T-helper 2 cell treated with Interferon-gamma antibody and Interleukin-4, amounts not matched to agents 5 μg/mL and 100 μg/mL, for 36 hours (primary cell): ENCODE data around the gene WASF3.

Source experiments
- DNase-seq: peaks from one replicate; pipeline ENCODE4 v3.0.0; 2021; ENCODE audit warnings: low spot score
- H3K27ac Mint-ChIP-seq: one replicate; pipeline ENCODE4 v1.8.0; 2021; ENCODE audit warnings: mild to moderate bottlenecking, mixed read lengths
- H3K27me3 Mint-ChIP-seq: one replicate; pipeline ENCODE4 v1.8.0; 2021; ENCODE audit warnings: low read depth, mixed read lengths
- H3K36me3 Mint-ChIP-seq: one replicate; pipeline ENCODE4 v1.8.0; 2021; ENCODE audit warnings: low read depth, mixed read lengths
- H3K4me1 Mint-ChIP-seq: one replicate; pipeline ENCODE4 v1.8.0; 2021; ENCODE audit warnings: low read depth, mixed read lengths
- H3K4me3 Mint-ChIP-seq: one replicate; pipeline ENCODE4 v1.8.0; 2022; ENCODE audit warnings: mild to moderate bottlenecking, moderate library complexity, mixed read lengths
- H3K9me3 Mint-ChIP-seq: one replicate; pipeline ENCODE4 v1.8.0; 2021; ENCODE audit warnings: mixed read lengths

WASF3 gene

DNA sequence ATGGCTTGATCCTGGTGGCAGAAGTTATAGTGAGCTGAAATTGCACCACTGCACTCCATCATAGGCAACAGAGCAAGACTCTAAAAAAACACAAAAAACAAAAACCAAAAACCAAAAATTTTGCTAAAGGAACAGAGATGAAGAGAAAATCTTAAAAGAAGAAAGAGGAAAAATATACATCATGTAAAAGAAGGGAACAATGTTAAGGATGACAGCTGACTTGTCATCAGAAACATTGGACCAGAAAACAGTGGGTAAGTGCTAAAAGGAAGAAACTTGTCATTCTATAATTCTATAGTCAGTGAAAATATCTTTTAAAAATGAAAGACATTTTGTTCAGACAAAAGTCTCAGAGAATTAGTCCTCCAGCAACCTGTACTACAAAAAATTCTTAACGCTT is 93.8 kb downstream of the WASF3 start:
- no peak overlapping the region for H3K4me3 Mint-ChIP-seq
- H3K27ac Mint-ChIP-seq = no peak overlapping the region
- H3K4me1 Mint-ChIP-seq = no peaks in the 10 kb centered on the region
- DNase-seq = no peak
- peaks cover 5% of the 10 kb centered on the region for H3K27me3 Mint-ChIP-seq
- H3K9me3 Mint-ChIP-seq = peaks cover 10% of the 10 kb centered on the region
- H3K36me3 Mint-ChIP-seq = no peaks in the 10 kb centered on the region

DNA sequence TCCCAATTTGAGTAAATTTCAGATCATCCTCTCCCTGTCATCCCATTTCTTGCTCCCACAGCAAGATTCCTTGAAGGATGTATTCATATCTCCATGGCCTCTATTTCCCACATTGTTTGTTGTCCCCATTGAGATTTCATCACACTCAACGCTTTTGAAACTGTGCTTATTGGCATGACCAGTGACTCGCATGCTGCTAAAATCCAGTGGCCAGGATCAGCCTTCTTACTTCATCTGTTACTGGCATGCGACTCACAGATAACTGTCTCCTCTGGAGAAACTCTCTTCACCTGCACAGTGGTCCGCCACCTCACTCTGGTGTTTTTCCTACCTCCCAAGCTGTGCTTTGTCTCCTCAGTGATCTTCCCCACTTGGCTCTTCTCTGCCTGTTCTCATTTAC is 95.8 kb downstream of the WASF3 start:
- no peaks in the 10 kb centered on the region for H3K36me3 Mint-ChIP-seq
- DNase-seq = no peak
- no peak overlapping the region for H3K27ac Mint-ChIP-seq
- H3K9me3 Mint-ChIP-seq = peaks cover 10% of the 10 kb centered on the region
- H3K27me3 Mint-ChIP-seq = peaks cover under 1% of the 10 kb centered on the region
- no peak overlapping the region for H3K4me3 Mint-ChIP-seq
- H3K4me1 Mint-ChIP-seq = no peaks in the 10 kb centered on the region

DNA sequence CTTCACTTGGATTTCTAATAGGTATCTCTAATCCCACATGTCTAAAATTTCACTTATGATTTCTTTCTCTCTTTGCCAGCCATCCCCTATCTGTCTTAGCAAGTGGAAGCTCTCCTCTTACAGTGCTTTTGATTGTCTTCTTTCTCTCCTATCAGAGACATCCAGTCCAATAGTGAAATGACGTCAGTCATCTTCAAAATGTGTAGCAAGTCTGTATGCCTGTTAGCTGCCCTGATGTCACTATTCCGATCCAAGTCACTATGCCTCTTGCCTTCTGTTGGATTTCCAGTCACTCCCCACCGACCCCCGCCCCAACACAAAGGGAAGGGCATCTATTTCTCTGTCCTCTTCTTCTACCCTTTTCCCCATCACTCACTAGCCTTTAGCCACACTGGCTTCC is 96.4 kb downstream of the WASF3 start:
- Mint-ChIP-seq H3K36me3 (no peaks in the 10 kb centered on the region), H3K4me1 (no peaks in the 10 kb centered on the region), H3K27ac (no peak overlapping the region), H3K9me3 (peaks cover 10% of the 10 kb centered on the region), H3K4me3 (no peak overlapping the region), H3K27me3 (no peaks in the 10 kb centered on the region)
- no peak for DNase-seq

DNA sequence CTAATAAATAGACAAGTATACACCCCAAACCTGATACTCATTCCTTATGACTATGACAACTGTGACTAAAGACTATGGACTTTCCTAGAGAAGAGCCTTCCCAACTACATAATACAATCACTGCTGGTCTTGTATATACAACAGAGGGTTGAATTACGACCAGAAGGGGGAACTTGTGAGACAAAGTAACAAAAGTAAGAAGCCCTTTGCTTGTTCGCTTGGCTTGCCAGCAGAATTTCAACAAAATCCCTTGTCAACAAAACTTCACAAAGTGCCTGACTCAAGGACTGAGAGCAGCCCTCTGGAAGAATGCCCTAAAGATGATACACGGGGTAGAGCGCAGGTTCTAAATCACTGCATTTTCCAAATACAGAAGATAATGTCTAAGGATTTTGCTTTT is 99.4 kb downstream of the WASF3 start:
- H3K36me3 Mint-ChIP-seq = no peaks in the 10 kb centered on the region
- no peaks in the 10 kb centered on the region for H3K4me1 Mint-ChIP-seq
- no peak overlapping the region for H3K4me3 Mint-ChIP-seq
- DNase-seq = no peak
- no peaks in the 10 kb centered on the region for H3K27me3 Mint-ChIP-seq
- no peaks in the 10 kb centered on the region for H3K9me3 Mint-ChIP-seq
- H3K27ac Mint-ChIP-seq = no peak overlapping the region

DNA sequence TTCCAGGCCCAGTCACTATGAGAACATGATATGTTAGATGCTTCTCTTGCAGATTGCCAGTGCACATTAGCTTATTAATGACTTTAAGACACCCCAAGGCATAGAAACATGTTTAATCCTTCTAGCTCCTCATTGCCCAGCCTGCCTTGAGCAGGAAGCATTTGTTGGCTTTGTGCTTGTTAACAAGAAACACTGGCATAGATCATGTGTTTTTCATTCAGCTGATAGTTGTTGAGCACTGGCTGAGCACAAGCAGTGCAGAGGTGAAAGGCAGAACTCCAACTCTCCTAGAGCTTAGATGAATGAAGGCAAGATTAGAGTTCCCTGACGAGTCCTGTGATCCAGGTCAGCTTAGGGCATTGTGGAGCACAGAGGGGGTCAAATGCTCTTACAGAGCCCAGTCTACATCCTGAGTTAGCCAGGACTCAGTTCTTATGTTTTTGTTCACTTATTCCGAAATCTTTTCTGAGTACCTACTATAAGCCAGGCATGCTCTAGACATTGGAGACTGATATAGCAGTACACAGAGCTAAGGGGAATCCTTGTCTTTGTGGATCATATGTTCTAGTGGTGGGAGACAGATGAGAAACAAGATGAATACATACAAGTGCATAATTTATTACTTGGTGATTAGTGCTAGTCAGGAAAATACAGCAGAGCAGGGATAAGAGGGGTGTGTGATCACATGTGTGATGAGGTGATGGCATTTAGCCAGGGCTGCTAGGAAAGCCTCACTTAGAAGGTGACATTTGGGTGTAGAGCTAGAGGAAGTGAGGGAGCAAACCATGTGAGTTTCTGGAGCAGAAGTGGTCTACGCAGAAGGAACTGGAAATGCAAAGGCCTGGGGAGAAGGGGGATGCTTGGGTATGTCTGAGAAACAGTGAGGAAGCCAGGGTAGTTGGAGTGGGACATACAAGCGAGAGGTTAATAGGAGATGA is 101.2 kb downstream of the WASF3 start:
- Mint-ChIP-seq H3K27me3 (no peaks in the 10 kb centered on the region), H3K4me3 (no peak overlapping the region), H3K9me3 (no peaks in the 10 kb centered on the region), H3K27ac (no peak overlapping the region), H3K4me1 (no peaks in the 10 kb centered on the region), H3K36me3 (no peaks in the 10 kb centered on the region)
- DNase-seq = no peak

DNA sequence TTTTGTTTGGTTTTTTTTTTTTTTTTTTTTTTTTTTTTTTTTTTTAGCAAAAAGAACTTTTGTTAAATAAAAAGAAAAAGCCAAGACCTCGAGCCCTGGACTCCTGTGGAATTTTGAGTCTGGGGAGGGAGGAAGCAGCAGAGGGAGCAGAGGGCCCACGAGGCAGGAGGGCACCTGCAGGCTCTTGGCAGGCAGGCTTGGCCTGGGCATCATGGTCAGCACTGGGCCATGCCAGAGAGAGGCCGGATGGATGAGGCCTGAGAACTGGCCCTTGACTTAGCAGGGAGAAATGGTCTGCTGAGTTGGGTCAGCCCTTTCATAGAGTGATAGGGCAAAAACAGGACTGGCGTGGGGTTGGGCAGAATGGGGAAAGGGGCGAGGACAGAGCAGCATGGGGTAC is 102.7 kb downstream of the WASF3 start:
- Mint-ChIP-seq H3K4me3 (no peak overlapping the region), H3K4me1 (no peaks in the 10 kb centered on the region), H3K9me3 (no peaks in the 10 kb centered on the region)

DNA sequence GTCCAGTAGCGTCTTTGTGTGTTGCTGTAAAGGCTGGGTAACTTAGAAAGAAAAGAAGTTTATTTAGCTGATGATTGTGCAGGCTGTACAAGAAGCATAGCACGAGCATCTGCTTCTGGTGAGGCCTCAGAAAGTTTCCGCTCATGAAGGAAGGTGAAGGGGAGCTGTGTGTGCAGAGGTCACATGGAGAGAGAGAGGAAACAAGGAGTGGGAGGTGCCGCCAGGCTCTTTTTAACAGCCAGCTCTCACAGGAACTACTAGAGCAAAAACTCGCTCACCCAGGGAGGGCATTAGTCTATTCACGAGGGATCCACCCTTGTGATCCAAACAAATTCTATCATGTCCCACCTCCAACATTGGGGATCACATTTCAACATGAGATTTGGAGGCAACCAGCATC is 103.3 kb downstream of the WASF3 start:
- Mint-ChIP-seq H3K4me3 (no peak overlapping the region), H3K36me3 (no peaks in the 10 kb centered on the region), H3K9me3 (no peaks in the 10 kb centered on the region), H3K4me1 (no peaks in the 10 kb centered on the region), H3K27me3 (peaks cover 2% of the 10 kb centered on the region), H3K27ac (no peak overlapping the region)
- DNase-seq = no peak

More for the DNA sequence above, 102.7 kb downstream of the WASF3 start:
- no peak for DNase-seq
- Mint-ChIP-seq H3K36me3 (no peaks in the 10 kb centered on the region), H3K27ac (no peak overlapping the region), H3K27me3 (peaks cover 2% of the 10 kb centered on the region)

DNA sequence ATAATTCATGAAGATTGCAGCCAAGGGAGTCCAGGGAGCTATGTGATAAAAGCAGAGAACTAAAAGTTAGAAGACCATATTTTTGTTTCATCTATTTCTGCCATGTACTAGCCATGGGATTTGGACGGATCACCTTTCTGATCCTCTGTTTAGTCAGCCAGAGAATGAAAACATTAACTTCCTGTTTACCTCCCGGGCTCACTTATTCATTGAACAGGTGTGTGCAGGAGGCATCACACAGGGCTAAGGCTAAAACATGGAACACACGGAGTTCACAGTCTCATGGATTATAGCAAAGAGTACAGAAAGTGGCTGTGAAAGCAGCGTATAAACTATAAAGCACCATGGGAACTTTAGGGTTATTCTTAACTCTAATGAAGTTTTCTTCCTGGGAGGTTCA is 106.3 kb downstream of the WASF3 start:
- no peaks in the 10 kb centered on the region for H3K9me3 Mint-ChIP-seq
- H3K4me3 Mint-ChIP-seq = no peak overlapping the region
- H3K36me3 Mint-ChIP-seq = no peaks in the 10 kb centered on the region
- H3K4me1 Mint-ChIP-seq = no peaks in the 10 kb centered on the region
- H3K27ac Mint-ChIP-seq = no peak overlapping the region
- no peak for DNase-seq
- H3K27me3 Mint-ChIP-seq = peaks cover 2% of the 10 kb centered on the region

DNA sequence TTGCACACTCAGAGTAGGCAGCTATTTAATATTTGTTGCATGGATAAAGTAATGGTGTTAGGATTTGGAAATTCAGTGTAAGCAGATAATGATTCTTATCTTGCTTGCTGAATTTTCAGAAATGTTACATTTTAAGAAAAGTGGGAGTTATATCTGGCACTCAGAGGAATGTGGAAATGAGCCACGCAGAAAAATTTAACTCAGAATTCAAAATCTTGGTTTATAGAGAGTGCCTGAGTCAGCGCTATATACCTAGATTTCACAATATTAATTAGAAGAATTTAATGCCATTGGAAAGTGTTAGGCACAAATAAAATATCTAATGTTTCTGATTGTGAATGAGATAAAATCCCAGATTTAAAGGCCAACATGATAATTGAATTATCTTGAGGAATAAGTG is 106.8 kb downstream of the WASF3 start:
- Mint-ChIP-seq H3K27me3 (peaks cover 2% of the 10 kb centered on the region), H3K9me3 (no peaks in the 10 kb centered on the region), H3K27ac (no peak overlapping the region), H3K36me3 (no peaks in the 10 kb centered on the region), H3K4me3 (no peak overlapping the region), H3K4me1 (no peaks in the 10 kb centered on the region)
- no peak for DNase-seq

DNA sequence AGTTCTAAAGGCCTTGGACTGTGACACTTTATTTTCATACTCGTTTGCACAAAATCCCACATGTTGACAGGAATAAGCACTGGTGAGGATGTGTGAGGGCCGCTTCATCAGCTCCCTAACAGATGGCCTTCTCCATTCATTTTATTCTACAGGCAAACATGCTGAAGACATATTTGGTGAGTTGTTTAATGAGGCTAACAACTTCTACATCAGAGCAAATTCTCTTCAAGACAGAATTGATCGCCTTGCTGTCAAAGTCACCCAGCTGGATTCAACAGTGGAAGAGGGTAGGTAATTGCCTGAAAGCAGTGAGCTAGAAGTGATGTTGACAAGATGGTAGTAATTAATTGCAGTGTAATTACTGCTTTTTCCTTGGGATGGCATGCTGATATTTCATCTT is 107.4 kb downstream of the WASF3 start:
- H3K4me1 Mint-ChIP-seq = no peaks in the 10 kb centered on the region
- H3K9me3 Mint-ChIP-seq = no peaks in the 10 kb centered on the region
- H3K27me3 Mint-ChIP-seq = peaks cover 2% of the 10 kb centered on the region
- no peak for DNase-seq
- H3K36me3 Mint-ChIP-seq = no peaks in the 10 kb centered on the region
- H3K27ac Mint-ChIP-seq = no peak overlapping the region
- no peak overlapping the region for H3K4me3 Mint-ChIP-seq

DNA sequence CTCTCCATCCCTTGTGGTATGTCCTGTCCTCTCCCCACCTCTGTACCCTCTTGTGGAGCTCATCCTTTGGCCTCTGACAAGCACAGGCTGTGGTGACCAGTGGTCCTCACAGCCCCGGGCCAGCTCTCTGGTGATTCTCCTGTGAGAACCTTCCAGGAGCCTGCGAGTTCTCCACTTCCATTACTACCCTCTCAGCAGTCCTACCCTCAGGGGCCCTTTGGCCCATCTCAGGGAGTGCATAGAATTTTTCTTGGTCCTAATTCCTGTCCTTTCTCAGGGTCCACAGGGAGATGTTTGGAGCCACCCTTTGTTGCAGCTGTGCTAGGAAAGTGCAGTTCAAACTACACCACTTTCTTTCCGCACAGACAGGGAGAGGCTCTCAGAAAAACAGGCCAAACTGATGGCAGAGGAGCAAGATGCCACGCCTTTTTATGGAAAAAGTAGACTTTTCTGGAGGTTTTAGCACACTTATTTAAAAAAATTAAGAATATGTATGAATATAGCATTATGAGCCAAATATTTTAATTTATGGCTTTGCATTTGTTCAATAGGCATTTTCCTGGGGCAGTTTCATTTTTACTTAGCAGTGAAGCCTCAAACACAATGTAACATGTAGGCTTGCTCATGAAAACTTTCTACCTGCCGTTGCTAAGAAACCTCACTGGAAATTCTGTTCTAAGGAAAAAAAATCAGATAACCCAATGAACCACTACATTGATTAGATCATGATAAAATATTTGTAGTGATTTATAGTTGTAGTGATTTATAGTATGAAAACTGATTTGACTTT is 111.1 kb downstream of the WASF3 start:
- H3K4me1 Mint-ChIP-seq = no peaks in the 10 kb centered on the region
- no peak overlapping the region for H3K4me3 Mint-ChIP-seq
- DNase-seq = no peak

DNA sequence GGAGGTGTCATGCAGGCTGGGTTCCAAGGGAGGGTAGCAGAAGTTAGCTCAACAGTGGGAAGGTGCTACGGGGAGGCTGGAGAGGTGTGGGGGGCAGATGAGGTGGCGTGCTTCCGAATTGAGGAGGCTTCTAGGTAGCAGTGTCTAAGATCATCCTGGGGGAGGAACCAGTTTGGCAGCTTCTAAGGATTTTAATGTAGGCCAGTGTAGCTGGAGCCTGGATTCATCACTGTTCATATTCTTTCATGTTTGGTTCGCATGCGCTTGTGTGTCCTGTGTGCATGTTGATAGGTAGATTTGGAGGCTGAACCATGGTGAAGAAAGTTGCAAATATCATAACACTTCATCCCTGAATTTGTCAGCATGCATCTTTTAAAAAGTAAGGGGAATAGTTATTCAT is 116.4 kb downstream of the WASF3 start:
- Mint-ChIP-seq H3K36me3 (no peaks in the 10 kb centered on the region), H3K4me3 (no peak overlapping the region), H3K9me3 (no peaks in the 10 kb centered on the region), H3K27ac (no peak overlapping the region), H3K27me3 (peaks cover 15% of the 10 kb centered on the region), H3K4me1 (no peaks in the 10 kb centered on the region)
- no peak for DNase-seq

More for the DNA sequence above, 111.1 kb downstream of the WASF3 start:
- Mint-ChIP-seq H3K27ac (no peak overlapping the region), H3K9me3 (no peaks in the 10 kb centered on the region), H3K36me3 (no peaks in the 10 kb centered on the region), H3K27me3 (peaks cover 10% of the 10 kb centered on the region)

DNA sequence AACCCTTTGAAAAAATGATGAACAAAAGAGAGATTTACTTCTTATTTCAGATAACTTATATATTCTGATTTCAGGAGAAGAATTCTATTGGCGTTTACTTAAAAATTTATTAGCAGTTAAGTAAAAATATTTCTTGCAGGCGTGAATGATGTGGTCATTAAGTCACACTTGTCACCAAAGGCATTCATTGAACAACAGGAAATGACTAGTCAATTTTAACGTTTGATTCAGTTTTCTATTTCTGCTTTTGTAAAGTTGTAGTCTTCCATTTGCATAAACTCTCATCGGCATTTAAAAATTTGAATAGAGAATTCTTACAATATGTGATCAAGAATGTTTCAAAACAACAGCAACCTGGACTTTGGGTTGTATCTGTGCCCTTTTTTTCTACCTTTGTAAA is 119.7 kb downstream of the WASF3 start:
- no peak for DNase-seq
- no peak overlapping the region for H3K4me3 Mint-ChIP-seq
- peaks cover 14% of the 10 kb centered on the region for H3K27me3 Mint-ChIP-seq
- no peak overlapping the region for H3K27ac Mint-ChIP-seq
- H3K36me3 Mint-ChIP-seq = no peaks in the 10 kb centered on the region
- H3K9me3 Mint-ChIP-seq = no peaks in the 10 kb centered on the region
- H3K4me1 Mint-ChIP-seq = no peaks in the 10 kb centered on the region

DNA sequence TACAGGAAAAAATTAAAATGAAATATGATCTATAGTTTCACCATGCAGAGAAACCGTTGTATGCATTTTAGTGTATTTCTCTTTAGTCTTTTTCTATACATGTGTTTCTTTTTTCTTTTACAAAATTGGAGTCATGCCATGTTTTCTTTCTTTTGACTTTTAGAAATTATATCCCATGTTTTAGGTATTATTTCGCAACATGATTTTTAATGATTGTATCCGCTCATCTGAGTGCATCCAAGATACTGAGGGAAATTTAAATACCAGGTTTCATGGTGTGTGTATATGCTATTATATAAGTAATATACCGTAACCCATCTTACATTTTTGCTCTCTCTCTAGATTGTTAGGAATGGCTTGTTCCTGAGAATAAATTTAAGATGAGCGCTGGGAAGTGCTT is 120.8 kb downstream of the WASF3 start:
- Mint-ChIP-seq H3K36me3 (no peaks in the 10 kb centered on the region), H3K9me3 (no peaks in the 10 kb centered on the region), H3K4me3 (no peak overlapping the region), H3K27me3 (peaks cover 7% of the 10 kb centered on the region), H3K4me1 (no peaks in the 10 kb centered on the region), H3K27ac (no peak overlapping the region)
- DNase-seq = no peak
